Hepatocyte (in vitro differentiated cells): ENCODE results near the gene DYDC1. TPM values are rescaled to one million over a fixed set of nuclear protein-coding genes. Genes with fewer than 3 reads are reported as not detected.

Experiments used
- DNase-seq: peaks from one replicate; pipeline ENCODE4 v3.0.0-alpha.2; 2016; ENCODE audit warnings: low spot score
- H2AFZ ChIP-seq: fragments of 200-600 bp; sonication (generic); 2 replicates; pipeline ENCODE4 v1.6.0; 2016; ENCODE audit warnings: antibody characterized with exemption, mild to moderate bottlenecking
- H3K27ac ChIP-seq: fragments of 200-600 bp; sonication (generic); 2 replicates; pipeline ENCODE4 v1.5.1; 2016; ENCODE audit warnings: mild to moderate bottlenecking
- H3K27me3 ChIP-seq: fragments of 200-600 bp; sonication (generic); 2 replicates; pipeline ENCODE4 v1.6.1; 2016
- H3K36me3 ChIP-seq: fragments of 200-600 bp; sonication (generic); replicated peaks from 2 replicates; pipeline ENCODE4 v1.5.1; 2016; ENCODE audit warnings: low read depth; ENCODE audit not compliant: insufficient read depth
- H3K4me1 ChIP-seq: fragments of 200-600 bp; sonication (generic); 2 replicates; pipeline ENCODE4 v1.5.1; 2016; ENCODE audit warnings: mild to moderate bottlenecking, moderate library complexity; ENCODE audit not compliant: insufficient read depth
- H3K4me2 ChIP-seq: fragments of 200-600 bp; sonication (generic); 2 replicates; pipeline ENCODE4 v1.6.0; 2016
- H3K4me3 ChIP-seq: fragments of 200-600 bp; sonication (generic); 2 replicates; pipeline ENCODE4 v1.5.1; 2016; ENCODE audit warnings: mild to moderate bottlenecking
- H3K79me2 ChIP-seq: fragments of 200-600 bp; sonication (generic); 2 replicates; pipeline ENCODE4 v1.6.0; 2017; ENCODE audit warnings: mild to moderate bottlenecking
- H3K9me2 ChIP-seq: fragments of 200-600 bp; sonication (generic); replicated peaks from 2 replicates; pipeline ENCODE4 v1.6.0; 2017; ENCODE audit warnings: mild to moderate bottlenecking; ENCODE audit not compliant: insufficient read depth
- H3K9me3 ChIP-seq: fragments of 200-600 bp; sonication (generic); 2 replicates; pipeline ENCODE4 v1.5.1; 2016; ENCODE audit warnings: low read depth, mild to moderate bottlenecking
- H4K20me1 ChIP-seq: fragments of 200-600 bp; sonication (generic); 2 replicates; pipeline ENCODE4 v1.6.0; 2016; ENCODE audit warnings: mild to moderate bottlenecking; ENCODE audit not compliant: insufficient read depth, poor library complexity, severe bottlenecking
- EZH2 ChIP-seq: fragments of 200-600 bp; sonication (generic); IDR thresholded peaks from 2 replicates; pipeline ENCODE4 v1.6.1; 2016; ENCODE audit warnings: antibody characterized with exemption, mild to moderate bottlenecking, borderline replicate concordance
- EZH2phosphoT487 ChIP-seq: fragments of 200-600 bp; sonication (generic); IDR thresholded peaks from one replicate; pipeline ENCODE4 v1.6.1; 2018; ENCODE audit warnings: antibody characterized with exemption, mild to moderate bottlenecking, low read depth, moderate library complexity; ENCODE audit not compliant: unreplicated experiment, severe bottlenecking
- WGBS: methylation state at CpG from one replicate; pipeline ENCODE4 v1.1.6; 2016; ENCODE audit warnings: low lambda C conversion rate; ENCODE audit errors: missing lambda C conversion rate; 5-methylcytosine and 5-hydroxymethylcytosine counted together
- polyA plus RNA-seq: library from polyadenylated mRNA; unstranded; fragments of >200 nt; fragmentation: Nextera tagmentation; extraction: Ambion mirVana; gene quantifications from 2 replicates; pipeline ENCODE4 v1.2.1, GENCODE V29; 2016
- total RNA-seq: library from RNA; depleted of rRNA; stranded (reverse); fragments of >200 nt; gene quantifications from 2 replicates; pipeline ENCODE4 v1.2.3, GENCODE V29; 2014
- TF ChIP-seq, protein P1 (sequence below): fragments of 200-600 bp; sonication (generic); IDR thresholded peaks from 2 replicates; pipeline ENCODE4 v1.5.1; 2016; ENCODE audit warnings: antibody characterized with exemption, mild to moderate bottlenecking; ENCODE audit not compliant: poor library complexity

The DYDC1 gene
- total and polyA plus RNA-seq, 2 experiments from 2014 or later = not detected

DNA sequence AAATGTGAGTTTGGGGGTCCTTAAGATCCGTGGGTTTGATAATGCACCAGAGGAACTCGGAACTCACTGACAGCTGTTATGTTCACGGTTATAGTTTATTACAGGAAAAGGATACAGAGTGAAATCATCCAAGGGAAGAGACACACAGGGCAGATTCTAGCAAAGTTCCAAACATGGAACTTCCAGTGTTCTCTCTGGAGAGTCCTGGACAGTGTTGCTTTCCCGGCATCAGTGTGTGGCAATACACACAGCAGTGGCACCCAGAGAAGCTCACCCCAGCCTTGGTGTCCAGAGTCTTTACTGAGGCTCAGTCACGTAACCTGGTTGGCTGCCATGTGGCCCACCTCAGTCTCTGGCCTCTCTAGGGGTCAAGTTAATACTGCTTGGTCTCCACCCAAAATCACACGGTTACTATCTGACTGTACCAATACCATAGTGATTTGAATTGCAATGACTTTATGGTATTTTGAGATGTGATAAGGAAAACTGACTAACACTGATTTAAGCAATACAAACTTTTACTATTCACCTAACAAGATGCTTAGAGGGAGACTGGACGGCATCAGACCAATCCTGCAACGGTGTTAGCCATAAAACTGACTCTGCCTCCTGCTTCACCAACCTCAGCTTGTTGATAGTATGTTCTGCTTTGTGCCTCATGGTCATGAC is 43.7 kb upstream of the DYDC1 start:
- no peaks in the 10 kb centered on the region for H3K27me3 ChIP-seq
- H3K36me3 ChIP-seq = no peaks in the 10 kb centered on the region
- peak overlapping the region; percentile 2 for H3K27ac ChIP-seq
- H3K4me2 ChIP-seq = no peak overlapping the region
- H3K79me2 ChIP-seq = no peaks in the 10 kb centered on the region
- no peak overlapping the region for H2AFZ ChIP-seq
- WGBS = 76% methylated on average over 8 of the region's 8 CpGs
- H3K9me3 ChIP-seq = no peaks in the 10 kb centered on the region
- TF ChIP-seq, protein P1, sequence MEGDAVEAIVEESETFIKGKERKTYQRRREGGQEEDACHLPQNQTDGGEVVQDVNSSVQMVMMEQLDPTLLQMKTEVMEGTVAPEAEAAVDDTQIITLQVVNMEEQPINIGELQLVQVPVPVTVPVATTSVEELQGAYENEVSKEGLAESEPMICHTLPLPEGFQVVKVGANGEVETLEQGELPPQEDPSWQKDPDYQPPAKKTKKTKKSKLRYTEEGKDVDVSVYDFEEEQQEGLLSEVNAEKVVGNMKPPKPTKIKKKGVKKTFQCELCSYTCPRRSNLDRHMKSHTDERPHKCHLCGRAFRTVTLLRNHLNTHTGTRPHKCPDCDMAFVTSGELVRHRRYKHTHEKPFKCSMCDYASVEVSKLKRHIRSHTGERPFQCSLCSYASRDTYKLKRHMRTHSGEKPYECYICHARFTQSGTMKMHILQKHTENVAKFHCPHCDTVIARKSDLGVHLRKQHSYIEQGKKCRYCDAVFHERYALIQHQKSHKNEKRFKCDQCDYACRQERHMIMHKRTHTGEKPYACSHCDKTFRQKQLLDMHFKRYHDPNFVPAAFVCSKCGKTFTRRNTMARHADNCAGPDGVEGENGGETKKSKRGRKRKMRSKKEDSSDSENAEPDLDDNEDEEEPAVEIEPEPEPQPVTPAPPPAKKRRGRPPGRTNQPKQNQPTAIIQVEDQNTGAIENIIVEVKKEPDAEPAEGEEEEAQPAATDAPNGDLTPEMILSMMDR = no peak
- TF ChIP-seq EZH2 = no peak
- TF ChIP-seq EZH2phosphoT487 = no peak
- DNase-seq = no peak
- H3K4me1 ChIP-seq = no peaks in the 10 kb centered on the region
- H3K9me2 ChIP-seq = no peaks in the 10 kb centered on the region
- H3K4me3 ChIP-seq = no peak overlapping the region
- H4K20me1 ChIP-seq = no peaks in the 10 kb centered on the region

DNA sequence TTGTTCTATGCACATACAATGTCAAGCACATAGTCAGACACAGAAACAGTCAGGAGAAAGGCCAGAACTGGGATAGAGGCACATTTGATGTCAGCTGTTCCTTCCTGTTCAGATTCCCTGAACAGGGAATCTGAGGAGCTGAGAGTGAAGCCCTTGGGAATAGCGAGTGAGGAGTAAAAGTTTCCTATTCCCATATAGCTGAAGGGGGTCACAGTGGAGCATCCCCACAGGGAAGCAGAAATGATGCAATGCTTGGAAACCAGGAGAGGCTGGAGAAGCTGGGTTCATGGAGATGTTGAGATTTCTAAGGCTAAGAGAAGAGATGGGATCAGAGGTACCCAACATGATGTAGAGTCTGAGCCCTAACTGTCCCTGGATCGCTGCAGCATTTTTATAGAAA is 40.5 kb upstream of the DYDC1 start:
- Histone ChIP-seq H3K27me3 (no peaks in the 10 kb centered on the region), H3K27ac (no peak overlapping the region), H3K4me1 (no peaks in the 10 kb centered on the region), H3K4me2 (no peak overlapping the region), H3K79me2 (no peaks in the 10 kb centered on the region), H3K9me3 (no peaks in the 10 kb centered on the region), H3K4me3 (no peak overlapping the region), H2AFZ (no peak overlapping the region), H3K9me2 (no peaks in the 10 kb centered on the region), H4K20me1 (no peaks in the 10 kb centered on the region), H3K36me3 (no peaks in the 10 kb centered on the region)
- WGBS = 97% methylated on average over 2 of the region's 2 CpGs
- DNase-seq = no peak
- TF ChIP-seq EZH2phosphoT487 (no peak), EZH2 (no peak)
- TF ChIP-seq, protein P1 = no peak

DNA sequence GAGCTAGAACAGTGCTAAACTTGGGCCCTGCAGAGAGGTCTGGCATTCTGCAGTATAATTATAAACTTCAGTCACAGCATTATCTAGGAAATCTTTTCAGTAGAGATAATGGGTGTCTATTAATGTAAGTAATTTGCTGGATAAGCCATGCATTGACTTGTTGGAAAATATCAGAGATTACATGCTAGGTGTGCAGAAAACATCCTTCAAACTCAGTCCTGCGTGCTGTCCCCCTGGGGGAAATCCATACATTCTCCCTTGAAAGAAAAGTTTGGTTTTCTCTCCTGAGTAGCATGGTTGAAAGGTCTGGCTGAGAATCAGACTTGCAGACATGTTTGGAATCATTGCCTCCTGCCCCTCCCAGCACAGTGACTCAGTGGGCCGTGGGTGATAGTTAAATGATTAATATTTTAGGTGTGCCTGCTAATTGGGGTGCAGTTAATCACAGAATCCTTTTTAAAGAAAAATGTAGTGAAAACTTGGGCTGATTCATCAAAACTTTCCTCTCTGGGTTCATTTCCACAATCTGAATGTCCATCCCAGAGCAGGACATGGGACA is 37.9 kb upstream of the DYDC1 start:
- H3K4me3 ChIP-seq = no peak overlapping the region
- WGBS = 57% methylated on average over 2 of the region's 2 CpGs
- H3K9me2 ChIP-seq = no peaks in the 10 kb centered on the region
- no peaks in the 10 kb centered on the region for H3K36me3 ChIP-seq
- no peak overlapping the region for H3K4me2 ChIP-seq
- no peaks in the 10 kb centered on the region for H3K79me2 ChIP-seq
- no peak for TF ChIP-seq EZH2
- TF ChIP-seq EZH2phosphoT487 = no peak
- TF ChIP-seq, protein P1 = no peak
- H3K27ac ChIP-seq = no peak overlapping the region
- no peak for DNase-seq
- H3K4me1 ChIP-seq = no peaks in the 10 kb centered on the region
- no peaks in the 10 kb centered on the region for H3K27me3 ChIP-seq
- H3K9me3 ChIP-seq = no peaks in the 10 kb centered on the region
- H2AFZ ChIP-seq = no peak overlapping the region
- H4K20me1 ChIP-seq = no peaks in the 10 kb centered on the region
